ENCODE measurements around the gene ESRP2.

The ESRP2 gene

GRCh38 chr16:68236137-68236825 is 354 bp upstream of the ESRP2 start (continued):
- no peak for TF ChIP-seq INSM2 (tag by site-specific recombination; IDR thresholded peaks at IDR 0.05)
- no peak for TF ChIP-seq TCF7L2 (IDR thresholded peaks at IDR 0.05; ENCODE audit: borderline replicate concordance, low read depth, low read length)
- TF ChIP-seq ZNF211 (tag by site-specific recombination; IDR thresholded peaks at IDR 0.05; ENCODE audit: low read depth) = no peak
- TF ChIP-seq ZNF521 (tag by site-specific recombination; IDR thresholded peaks at IDR 0.05) = no peak
- peak; percentile 88 for TF ChIP-seq KLF10 (tag by site-specific recombination; IDR thresholded peaks at IDR 0.05)
- TF ChIP-seq ZNF580 (tag by site-specific recombination; IDR thresholded peaks at IDR 0.05) = no peak
- no peak for TF ChIP-seq ATF2 (tag by site-specific recombination; IDR thresholded peaks at IDR 0.05; ENCODE audit: low read depth)
- TF ChIP-seq PRDM4 (tag by site-specific recombination; IDR thresholded peaks at IDR 0.05) = no peak
- TF ChIP-seq ZSCAN30 (tag by site-specific recombination; IDR thresholded peaks at IDR 0.05) = 0 out of 2 replicates have a peak, but pooled peaks have one; percentile 36
- peak; percentile 58; the same call in 1 of the 2 replicates for TF ChIP-seq OSR2 (tag by site-specific recombination; IDR thresholded peaks at IDR 0.05)
- no peak for TF ChIP-seq ZFP37 (tag by site-specific recombination; IDR thresholded peaks at IDR 0.05)
- no peak for TF ChIP-seq ZNF513 (tag by site-specific recombination; IDR thresholded peaks at IDR 0.05)
- TF ChIP-seq ZNF561 (tag by site-specific recombination; IDR thresholded peaks at IDR 0.05; ENCODE audit: borderline replicate concordance) = peak; percentile 62; the same call in 1 of the 2 replicates
- no peak for TF ChIP-seq HOXA7 (CRISPR knock-in tag; IDR thresholded peaks at IDR 0.05; ENCODE audit: borderline replicate concordance)
- TF ChIP-seq ZNF658 (tag by site-specific recombination; IDR thresholded peaks at IDR 0.05) = no peak
- no peak for TF ChIP-seq ZNF132 (tag by site-specific recombination; IDR thresholded peaks at IDR 0.05; ENCODE audit: borderline replicate concordance)
- TF ChIP-seq TRIM28 (IDR thresholded peaks at IDR 0.05; ENCODE audit: borderline replicate concordance, low read length) = no peak
- TF ChIP-seq ZBTB11 (tag by site-specific recombination; conservative IDR thresholded peaks at IDR 0.05; ENCODE audit: low read depth) = no peak
- TF ChIP-seq SCRT2 (tag by site-specific recombination; IDR thresholded peaks at IDR 0.05) = no peak
- no peak for TF ChIP-seq ZNF184 (tag by site-specific recombination; IDR thresholded peaks at IDR 0.05)
- TF ChIP-seq BCL6B (tag by site-specific recombination; IDR thresholded peaks at IDR 0.05) = no peak
- peak; percentile 6 for TF ChIP-seq ZBTB26 (tag by site-specific recombination; optimal IDR thresholded peaks at IDR 0.05)
- TF ChIP-seq ZNF660 (tag by site-specific recombination; IDR thresholded peaks at IDR 0.05) = no peak
- no peak for TF ChIP-seq ZNF23 (tag by site-specific recombination; IDR thresholded peaks at IDR 0.05; ENCODE audit: borderline replicate concordance)
- no peak for TF ChIP-seq GFI1B (tag by site-specific recombination; IDR thresholded peaks at IDR 0.05)

Measured in HEK293 (cell line).